HTR-8/SVneo (cell line): ENCODE results near the gene SLC6A9.
A peak's percentile ranks its signal among the peaks of the same experiment; 100 is the strongest.

Experiments used
- DNase-seq: peaks from one replicate; pipeline ENCODE4 v3.0.0; 2011; ENCODE audit warnings: low spot score, mixed read lengths; ENCODE audit not compliant: insufficient read length
- FAIRE-seq: peaks from 2 replicates; lab custom pipeline; 2011; peaks lifted over from hg19 to GRCh38; lab: Jason Lieb, UNC

Gene SLC6A9

GRCh38 chr1:44031252-44032169, at the start of gene SLC6A9:
Gene SLC6A9, minus strand, starts transcription at chr1:44031462. Its CDS starts 7,185 bp downstream, at chr1:44024277.
- FAIRE-seq (no peak), DNase-seq (no peak)

GRCh38 chr1:44079566-44079965, 48.3 kb upstream of the SLC6A9 start:
- DNase-seq (no peak), FAIRE-seq (no peak)

- FAIRE-seq, result no peak
Observed at GRCh38 chr1:44078104-44078503, 46.8 kb upstream of the SLC6A9 start.

GRCh38 chr1:44077421-44077820, 46.2 kb upstream of the SLC6A9 start:
- no peak for FAIRE-seq
- DNase-seq, result no peak

More at GRCh38 chr1:44078104-44078503, 46.8 kb upstream of the SLC6A9 start:
- no peak for DNase-seq

- DNase-seq (no peak), FAIRE-seq (no peak)
Observed at GRCh38 chr1:44076066-44076465, 44.8 kb upstream of the SLC6A9 start.

- DNase-seq, result no peak
- no peak for FAIRE-seq
Observed at GRCh38 chr1:44074415-44074814, 43.2 kb upstream of the SLC6A9 start.

- DNase-seq (no peak), FAIRE-seq (no peak)
Observed at GRCh38 chr1:44073528-44073927, 42.3 kb upstream of the SLC6A9 start.

- no peak for FAIRE-seq
Observed at GRCh38 chr1:44072821-44073220, 41.6 kb upstream of the SLC6A9 start.

GRCh38 chr1:44072204-44072603, 40.9 kb upstream of the SLC6A9 start:
- FAIRE-seq, result no peak
- peak; percentile 58 for DNase-seq

More at GRCh38 chr1:44072821-44073220, 41.6 kb upstream of the SLC6A9 start:
- DNase-seq, result no peak

GRCh38 chr1:44071461-44071860, 40.2 kb upstream of the SLC6A9 start:
- no peak for FAIRE-seq
- DNase-seq, result no peak

GRCh38 chr1:44068442-44068921, 37.2 kb upstream of the SLC6A9 start:
- DNase-seq (no peak), FAIRE-seq (no peak)

GRCh38 chr1:44067266-44068250, 36.3 kb upstream of the SLC6A9 start:
- DNase-seq (no peak), FAIRE-seq (no peak)

- no peak for FAIRE-seq
- no peak for DNase-seq
Observed at GRCh38 chr1:44062656-44063179, 31.5 kb upstream of the SLC6A9 start.

GRCh38 chr1:44061857-44062256, 30.6 kb upstream of the SLC6A9 start:
- no peak for FAIRE-seq
- no peak for DNase-seq

- FAIRE-seq, result no peak
Observed at GRCh38 chr1:44060830-44061267, 29.6 kb upstream of the SLC6A9 start.

GRCh38 chr1:44059664-44060355, 28.5 kb upstream of the SLC6A9 start:
- FAIRE-seq (no peak), DNase-seq (no peak)

More at GRCh38 chr1:44060830-44061267, 29.6 kb upstream of the SLC6A9 start:
- DNase-seq, result no peak

GRCh38 chr1:44059212-44059611, 27.9 kb upstream of the SLC6A9 start:
- FAIRE-seq (no peak), DNase-seq (no peak)

GRCh38 chr1:44057293-44057692, 26.0 kb upstream of the SLC6A9 start:
- no peak for FAIRE-seq

GRCh38 chr1:44053394-44053793, 22.1 kb upstream of the SLC6A9 start:
- no peak for DNase-seq
- FAIRE-seq, result no peak

More at GRCh38 chr1:44057293-44057692, 26.0 kb upstream of the SLC6A9 start:
- no peak for DNase-seq
